ENCODE results near the gene KCNAB1. TPM values are rescaled to one million over a fixed set of nuclear protein-coding genes. Genes with fewer than 3 reads are reported as not detected.

KCNAB1 gene
- total RNA-seq, 1 experiment from 2014 or later = not detected

DNA sequence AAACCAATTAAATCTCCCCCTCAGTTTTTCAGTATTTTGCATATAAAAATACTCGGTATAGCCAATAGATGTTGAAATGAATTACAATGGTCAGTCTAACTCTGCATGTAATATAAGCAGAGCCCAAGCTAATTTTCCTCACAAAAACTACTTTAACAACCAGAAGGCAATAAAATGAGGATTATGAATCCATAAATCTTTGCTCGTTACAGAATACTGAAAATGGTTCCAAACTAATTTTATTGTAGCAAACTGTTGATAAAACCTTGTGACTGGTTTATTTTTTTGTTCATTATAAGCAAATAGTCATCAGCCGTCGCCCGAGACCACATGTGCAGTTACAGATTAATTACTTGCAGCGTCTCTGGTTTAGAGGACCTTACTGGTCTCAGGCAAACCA, 251.3 kb downstream of the KCNAB1 start:
- no peak overlapping the region for H3K4me3 ChIP-seq (ENCODE audit: low read depth, low read length, poor library complexity, severe bottlenecking)
- no peak for DNase-seq (ENCODE audit: low spot score)
- no TSS peak for BruUV-seq (replicated peaks)
- peaks cover 28% of the 10 kb centered on the region for H3K4me1 ChIP-seq (ENCODE audit: insufficient read depth, low read length, poor library complexity, severe bottlenecking)
- no peak overlapping the region for H3K27ac ChIP-seq (ENCODE audit: low read depth, low read length, poor library complexity, severe bottlenecking)
- POLR2A ChIA-PET (ENCODE audit: low non-redundant PET) = no interaction called here
- no peaks in the 10 kb centered on the region for H3K36me3 ChIP-seq (ENCODE audit: insufficient read depth, low read length, poor library complexity, severe bottlenecking)
- no peaks in the 10 kb centered on the region for H3K27me3 ChIP-seq (replicated peaks; ENCODE audit: insufficient read depth, low read depth, low read length, poor library complexity)
- CTCF ChIA-PET = interaction anchor here (0.6 kb wide), 1 partner anchor 98 kb away, joined by 3 read pairs; no protein-coding TSS in a partner anchor
- no peaks in the 10 kb centered on the region for H3K9me3 ChIP-seq (ENCODE audit: low read depth, low read length, poor library complexity, severe bottlenecking)
- intact Hi-C loops (cut with micrococcal nuclease; ENCODE audit: unreplicated experiment) = no loop called here
- TF ChIP-seq, protein P1, sequence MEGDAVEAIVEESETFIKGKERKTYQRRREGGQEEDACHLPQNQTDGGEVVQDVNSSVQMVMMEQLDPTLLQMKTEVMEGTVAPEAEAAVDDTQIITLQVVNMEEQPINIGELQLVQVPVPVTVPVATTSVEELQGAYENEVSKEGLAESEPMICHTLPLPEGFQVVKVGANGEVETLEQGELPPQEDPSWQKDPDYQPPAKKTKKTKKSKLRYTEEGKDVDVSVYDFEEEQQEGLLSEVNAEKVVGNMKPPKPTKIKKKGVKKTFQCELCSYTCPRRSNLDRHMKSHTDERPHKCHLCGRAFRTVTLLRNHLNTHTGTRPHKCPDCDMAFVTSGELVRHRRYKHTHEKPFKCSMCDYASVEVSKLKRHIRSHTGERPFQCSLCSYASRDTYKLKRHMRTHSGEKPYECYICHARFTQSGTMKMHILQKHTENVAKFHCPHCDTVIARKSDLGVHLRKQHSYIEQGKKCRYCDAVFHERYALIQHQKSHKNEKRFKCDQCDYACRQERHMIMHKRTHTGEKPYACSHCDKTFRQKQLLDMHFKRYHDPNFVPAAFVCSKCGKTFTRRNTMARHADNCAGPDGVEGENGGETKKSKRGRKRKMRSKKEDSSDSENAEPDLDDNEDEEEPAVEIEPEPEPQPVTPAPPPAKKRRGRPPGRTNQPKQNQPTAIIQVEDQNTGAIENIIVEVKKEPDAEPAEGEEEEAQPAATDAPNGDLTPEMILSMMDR (conservative IDR thresholded peaks at IDR 0.05; ENCODE audit: low read depth, low read length) = no peak
- no peak for TF ChIP-seq EZH2 (IDR thresholded peaks at IDR 0.05; ENCODE audit: borderline replicate concordance, low read depth, low read length, poor library complexity, severe bottlenecking)

- peak; percentile 31 for DNase-seq (ENCODE audit: low spot score)
- TF ChIP-seq, protein P1 (conservative IDR thresholded peaks at IDR 0.05; ENCODE audit: low read depth, low read length) = no peak
- TF ChIP-seq EZH2 (IDR thresholded peaks at IDR 0.05; ENCODE audit: borderline replicate concordance, low read depth, low read length, poor library complexity, severe bottlenecking) = no peak
- H3K27ac ChIP-seq (ENCODE audit: low read depth, low read length, poor library complexity, severe bottlenecking) = no peak overlapping the region
- H3K9me3 ChIP-seq (ENCODE audit: low read depth, low read length, poor library complexity, severe bottlenecking) = no peaks in the 10 kb centered on the region
- ChIA-PET POLR2A (ENCODE audit: low non-redundant PET) (no interaction called here), CTCF (no interaction called here)
- intact Hi-C loops (cut with micrococcal nuclease; ENCODE audit: unreplicated experiment) = no loop called here
- no peaks in the 10 kb centered on the region for H3K36me3 ChIP-seq (ENCODE audit: insufficient read depth, low read length, poor library complexity, severe bottlenecking)
- peaks cover 28% of the 10 kb centered on the region for H3K4me1 ChIP-seq (ENCODE audit: insufficient read depth, low read length, poor library complexity, severe bottlenecking)
- no TSS peak for BruUV-seq (replicated peaks)
- no peaks in the 10 kb centered on the region for H3K27me3 ChIP-seq (replicated peaks; ENCODE audit: insufficient read depth, low read depth, low read length, poor library complexity)
- no peak overlapping the region for H3K4me3 ChIP-seq (ENCODE audit: low read depth, low read length, poor library complexity, severe bottlenecking)
These were observed 252.7 kb downstream of the KCNAB1 start for GRCh38 chr3:156373095-156373494.

DNA sequence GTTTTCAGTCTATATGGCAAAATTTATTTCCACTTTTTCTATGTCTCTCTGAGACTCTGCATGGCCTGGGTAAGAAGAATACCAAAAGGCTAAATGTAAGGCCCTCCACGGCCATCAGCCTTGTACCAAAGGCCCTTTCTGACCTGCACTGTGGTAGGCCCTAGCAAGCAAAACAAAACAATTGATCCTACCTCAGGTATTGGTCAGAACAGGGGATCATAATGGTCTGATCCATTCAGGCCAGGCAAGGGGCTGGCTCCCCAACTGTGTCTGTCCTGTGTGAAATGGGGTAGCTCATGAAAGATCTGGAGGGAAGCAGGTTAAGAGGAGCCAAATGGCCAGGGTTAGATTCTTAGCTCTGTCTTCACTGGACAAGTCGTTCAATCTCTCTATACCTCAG, 253.3 kb downstream of the KCNAB1 start:
- no peak for DNase-seq (ENCODE audit: low spot score)
- H3K36me3 ChIP-seq (ENCODE audit: insufficient read depth, low read length, poor library complexity, severe bottlenecking) = no peaks in the 10 kb centered on the region
- BruUV-seq (replicated peaks) = no TSS peak
- POLR2A ChIA-PET (ENCODE audit: low non-redundant PET) = no interaction called here
- H3K4me3 ChIP-seq (ENCODE audit: low read depth, low read length, poor library complexity, severe bottlenecking) = no peak overlapping the region
- TF ChIP-seq EZH2 (IDR thresholded peaks at IDR 0.05; ENCODE audit: borderline replicate concordance, low read depth, low read length, poor library complexity, severe bottlenecking) = no peak
- TF ChIP-seq, protein P1 (conservative IDR thresholded peaks at IDR 0.05; ENCODE audit: low read depth, low read length) = no peak
- intact Hi-C loops (cut with micrococcal nuclease; ENCODE audit: unreplicated experiment) = no loop called here
- peaks cover 28% of the 10 kb centered on the region for H3K4me1 ChIP-seq (ENCODE audit: insufficient read depth, low read length, poor library complexity, severe bottlenecking)
- H3K9me3 ChIP-seq (ENCODE audit: low read depth, low read length, poor library complexity, severe bottlenecking) = no peaks in the 10 kb centered on the region
- no peak overlapping the region for H3K27ac ChIP-seq (ENCODE audit: low read depth, low read length, poor library complexity, severe bottlenecking)
- no peaks in the 10 kb centered on the region for H3K27me3 ChIP-seq (replicated peaks; ENCODE audit: insufficient read depth, low read depth, low read length, poor library complexity)
- CTCF ChIA-PET = no interaction called here
